GM23338 (cell line): ENCODE data around the gene TMCO4. TPM values are rescaled to one million over a fixed set of nuclear protein-coding genes. Genes with fewer than 3 reads are reported as not detected.
A peak's percentile ranks its signal among the peaks of the same experiment; 100 is the strongest.

ENCODE experiments used
- ATAC-seq: fragments of 200-7000 bp; cut with Tn5 transposase; 3 replicates; pipeline ENCODE4 v1.9.1; 2020
- DNase-seq: peaks from one replicate; pipeline ENCODE4 v3.0.0-alpha.2; 2015; ENCODE audit warnings: low spot score
- H2AFZ ChIP-seq: fragments of 200-600 bp; sonication (generic); 2 replicates; pipeline ENCODE4 v1.8.0; 2016; ENCODE audit warnings: antibody characterized with exemption, mild to moderate bottlenecking, moderate library complexity
- H3F3A ChIP-seq: fragments of 200-600 bp; sonication (generic); replicated peaks from 2 replicates; pipeline ENCODE4 v1.8.0; 2017; ENCODE audit warnings: antibody characterized with exemption, mixed run types, low read depth
- H3K27ac ChIP-seq: fragments of 200-600 bp; sonication (generic); 2 replicates; pipeline ENCODE4 v1.6.1; 2016; ENCODE audit warnings: low read depth
- H3K27me3 ChIP-seq: fragments of 200-600 bp; sonication (generic); 2 replicates; pipeline ENCODE4 v1.8.0; 2016; ENCODE audit warnings: mild to moderate bottlenecking, mixed run types, moderate library complexity; ENCODE audit not compliant: insufficient read depth
- H3K36me3 ChIP-seq: fragments of 200-600 bp; sonication (generic); 2 replicates; pipeline ENCODE4 v1.8.0; 2016; ENCODE audit warnings: mild to moderate bottlenecking; ENCODE audit not compliant: insufficient read depth
- H3K4me1 ChIP-seq: fragments of 200-600 bp; sonication (generic); 2 replicates; pipeline ENCODE4 v1.8.0; 2016; ENCODE audit warnings: mild to moderate bottlenecking, moderate library complexity; ENCODE audit not compliant: insufficient read depth
- H3K4me2 ChIP-seq: fragments of 200-600 bp; sonication (generic); 2 replicates; pipeline ENCODE4 v1.7.1; 2017; ENCODE audit warnings: mixed run types
- H3K4me3 ChIP-seq: fragments of 200-600 bp; sonication (generic); 2 replicates; pipeline ENCODE4 v1.6.1; 2016; ENCODE audit warnings: mixed run types
- H3K79me2 ChIP-seq: fragments of 200-600 bp; sonication (generic); replicated peaks from 2 replicates; pipeline ENCODE4 v1.8.0; 2017; ENCODE audit warnings: mild to moderate bottlenecking; ENCODE audit not compliant: insufficient read depth
- H3K9me2 ChIP-seq: fragments of 200-600 bp; sonication (generic); 2 replicates; pipeline ENCODE4 v1.8.0; 2017; ENCODE audit not compliant: insufficient read depth
- H4K20me1 ChIP-seq: fragments of 200-600 bp; sonication (generic); replicated peaks from 2 replicates; pipeline ENCODE4 v1.8.0; 2017; ENCODE audit warnings: mild to moderate bottlenecking; ENCODE audit not compliant: insufficient read depth
- H3K27ac Mint-ChIP-seq: 2 replicates; pipeline ENCODE4 v1.8.0; 2020; ENCODE audit warnings: inconsistent platforms, mild to moderate bottlenecking, moderate library complexity, mixed read lengths
- H3K27me3 Mint-ChIP-seq: 3 replicates; pipeline ENCODE4 v1.8.0; 2022; ENCODE audit warnings: low read depth, mild to moderate bottlenecking, moderate library complexity, mixed read lengths, inconsistent platforms; ENCODE audit not compliant: insufficient read depth, poor library complexity
- H3K36me3 Mint-ChIP-seq: 3 replicates; pipeline ENCODE4 v1.8.0; 2021; ENCODE audit warnings: low read depth, mild to moderate bottlenecking, inconsistent platforms, moderate library complexity, mixed read lengths
- H3K4me1 Mint-ChIP-seq: 3 replicates; pipeline ENCODE4 v1.8.0; 2020; ENCODE audit warnings: mild to moderate bottlenecking, inconsistent platforms, mixed read lengths
- H3K4me3 Mint-ChIP-seq: 3 replicates; pipeline ENCODE4 v1.8.0; 2021; ENCODE audit warnings: moderate library complexity, mild to moderate bottlenecking, inconsistent platforms, mixed read lengths
- H3K9me3 Mint-ChIP-seq: 3 replicates; pipeline ENCODE4 v1.8.0; 2020; ENCODE audit warnings: moderate library complexity, mild to moderate bottlenecking, inconsistent platforms, mixed read lengths
- EZH2 ChIP-seq: fragments of 200-600 bp; sonication (generic); IDR thresholded peaks from one replicate; pipeline ENCODE4 v1.8.0; 2017; ENCODE audit warnings: antibody characterized with exemption, mild to moderate bottlenecking, low read depth; ENCODE audit not compliant: unreplicated experiment
- JUNB ChIP-seq: IDR thresholded peaks from one replicate; pipeline ENCODE4 v1.6.1; 2016; ENCODE audit warnings: antibody characterized with exemption; ENCODE audit not compliant: unreplicated experiment
- NANOG ChIP-seq: IDR thresholded peaks from 2 replicates; pipeline ENCODE4 v1.6.1; 2016; ENCODE audit warnings: antibody characterized with exemption, borderline replicate concordance
- STAT1 ChIP-seq: IDR thresholded peaks from one replicate; pipeline ENCODE4 v1.6.1; 2016; ENCODE audit warnings: antibody characterized with exemption; ENCODE audit not compliant: unreplicated experiment
- ZNF331 ChIP-seq: fragments of 250-450 bp; sonication (Bioruptor Pico); IDR thresholded peaks from 2 replicates; pipeline ENCODE4 v1.5.0; 2020; ENCODE audit warnings: low read depth, mild to moderate bottlenecking, moderate library complexity
- polyA plus RNA-seq: library from polyadenylated mRNA; unstranded; fragments of >200 nt; fragmentation: Nextera tagmentation; extraction: Ambion mirVana; gene quantifications from 2 replicates; pipeline ENCODE4 v1.2.1, GENCODE V29; 2016
- total RNA-seq: library from RNA; depleted of rRNA; stranded (reverse); fragments of >200 nt; shearing (Covaris generic); gene quantifications from 2 replicates; pipeline ENCODE4 v1.2.3, GENCODE V29; 2014
- TF ChIP-seq, protein P1 (sequence below): fragments of 250-450 bp; sonication (Bioruptor Pico); IDR thresholded peaks from 2 replicates; pipeline ENCODE4 v1.5.0; 2020; ENCODE audit warnings: mild to moderate bottlenecking, moderate library complexity
- TF ChIP-seq, protein P2 (sequence below): IDR thresholded peaks from 2 replicates; pipeline ENCODE4 v1.6.1; 2016; ENCODE audit warnings: antibody characterized with exemption

TMCO4 gene
- total and polyA plus RNA-seq, 2 experiments from 2014 or later, result 2.6 to 6.9 TPM

DNA sequence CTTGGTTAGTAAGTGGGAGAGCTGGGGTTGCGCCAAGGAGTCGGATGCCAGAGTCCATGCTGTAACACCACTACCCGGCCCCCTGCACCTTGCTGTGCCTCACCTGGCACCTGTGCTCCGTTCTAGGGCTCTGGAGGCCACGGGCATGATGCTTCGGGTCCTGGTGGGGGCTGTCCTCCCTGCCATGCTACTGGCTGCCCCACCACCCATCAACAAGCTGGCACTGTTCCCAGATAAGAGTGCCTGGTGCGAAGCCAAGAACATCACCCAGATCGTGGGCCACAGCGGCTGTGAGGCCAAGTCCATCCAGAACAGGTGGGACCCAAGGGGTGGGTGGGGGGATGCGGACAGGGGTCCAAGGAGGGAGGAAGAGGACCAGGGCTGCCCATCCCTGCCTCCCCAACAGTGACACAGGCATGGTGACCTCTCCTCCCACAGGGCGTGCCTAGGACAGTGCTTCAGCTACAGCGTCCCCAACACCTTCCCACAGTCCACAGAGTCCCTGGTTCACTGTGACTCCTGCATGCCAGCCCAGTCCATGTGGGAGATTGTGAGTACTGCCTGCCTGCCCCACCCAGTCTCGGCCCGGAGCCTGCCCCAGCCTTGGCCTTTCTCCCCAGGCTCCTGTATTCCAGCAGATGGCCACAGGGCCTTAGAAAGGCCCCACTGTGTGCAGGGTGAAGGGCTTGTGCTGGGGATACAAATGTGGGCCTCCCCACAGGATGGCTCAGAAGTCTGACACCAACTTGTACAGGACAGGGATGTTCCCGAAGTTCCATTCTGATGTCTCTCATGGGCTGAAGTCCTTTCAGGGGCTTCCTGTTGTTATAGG lies 144.6 kb downstream of the TMCO4 start:
- H3K27ac Mint-ChIP-seq, result no peak overlapping the region
- ATAC-seq, result no peak
- peaks cover 16% of the 10 kb centered on the region for H3K27me3 Mint-ChIP-seq
- no peaks in the 10 kb centered on the region for H4K20me1 ChIP-seq
- H2AFZ ChIP-seq, result no peak overlapping the region
- H3K36me3 ChIP-seq, result no peaks in the 10 kb centered on the region
- H3K4me3 Mint-ChIP-seq, result no peak overlapping the region; the same call in 2 of the 3 replicates
- H3K9me3 Mint-ChIP-seq, result no peaks in the 10 kb centered on the region; the same call in 2 of the 3 replicates
- no peak for DNase-seq
- H3K9me2 ChIP-seq, result no peaks in the 10 kb centered on the region
- H3K36me3 Mint-ChIP-seq, result no peaks in the 10 kb centered on the region; the same call in 2 of the 3 replicates
- no peak for TF ChIP-seq STAT1
- TF ChIP-seq, protein P1, sequence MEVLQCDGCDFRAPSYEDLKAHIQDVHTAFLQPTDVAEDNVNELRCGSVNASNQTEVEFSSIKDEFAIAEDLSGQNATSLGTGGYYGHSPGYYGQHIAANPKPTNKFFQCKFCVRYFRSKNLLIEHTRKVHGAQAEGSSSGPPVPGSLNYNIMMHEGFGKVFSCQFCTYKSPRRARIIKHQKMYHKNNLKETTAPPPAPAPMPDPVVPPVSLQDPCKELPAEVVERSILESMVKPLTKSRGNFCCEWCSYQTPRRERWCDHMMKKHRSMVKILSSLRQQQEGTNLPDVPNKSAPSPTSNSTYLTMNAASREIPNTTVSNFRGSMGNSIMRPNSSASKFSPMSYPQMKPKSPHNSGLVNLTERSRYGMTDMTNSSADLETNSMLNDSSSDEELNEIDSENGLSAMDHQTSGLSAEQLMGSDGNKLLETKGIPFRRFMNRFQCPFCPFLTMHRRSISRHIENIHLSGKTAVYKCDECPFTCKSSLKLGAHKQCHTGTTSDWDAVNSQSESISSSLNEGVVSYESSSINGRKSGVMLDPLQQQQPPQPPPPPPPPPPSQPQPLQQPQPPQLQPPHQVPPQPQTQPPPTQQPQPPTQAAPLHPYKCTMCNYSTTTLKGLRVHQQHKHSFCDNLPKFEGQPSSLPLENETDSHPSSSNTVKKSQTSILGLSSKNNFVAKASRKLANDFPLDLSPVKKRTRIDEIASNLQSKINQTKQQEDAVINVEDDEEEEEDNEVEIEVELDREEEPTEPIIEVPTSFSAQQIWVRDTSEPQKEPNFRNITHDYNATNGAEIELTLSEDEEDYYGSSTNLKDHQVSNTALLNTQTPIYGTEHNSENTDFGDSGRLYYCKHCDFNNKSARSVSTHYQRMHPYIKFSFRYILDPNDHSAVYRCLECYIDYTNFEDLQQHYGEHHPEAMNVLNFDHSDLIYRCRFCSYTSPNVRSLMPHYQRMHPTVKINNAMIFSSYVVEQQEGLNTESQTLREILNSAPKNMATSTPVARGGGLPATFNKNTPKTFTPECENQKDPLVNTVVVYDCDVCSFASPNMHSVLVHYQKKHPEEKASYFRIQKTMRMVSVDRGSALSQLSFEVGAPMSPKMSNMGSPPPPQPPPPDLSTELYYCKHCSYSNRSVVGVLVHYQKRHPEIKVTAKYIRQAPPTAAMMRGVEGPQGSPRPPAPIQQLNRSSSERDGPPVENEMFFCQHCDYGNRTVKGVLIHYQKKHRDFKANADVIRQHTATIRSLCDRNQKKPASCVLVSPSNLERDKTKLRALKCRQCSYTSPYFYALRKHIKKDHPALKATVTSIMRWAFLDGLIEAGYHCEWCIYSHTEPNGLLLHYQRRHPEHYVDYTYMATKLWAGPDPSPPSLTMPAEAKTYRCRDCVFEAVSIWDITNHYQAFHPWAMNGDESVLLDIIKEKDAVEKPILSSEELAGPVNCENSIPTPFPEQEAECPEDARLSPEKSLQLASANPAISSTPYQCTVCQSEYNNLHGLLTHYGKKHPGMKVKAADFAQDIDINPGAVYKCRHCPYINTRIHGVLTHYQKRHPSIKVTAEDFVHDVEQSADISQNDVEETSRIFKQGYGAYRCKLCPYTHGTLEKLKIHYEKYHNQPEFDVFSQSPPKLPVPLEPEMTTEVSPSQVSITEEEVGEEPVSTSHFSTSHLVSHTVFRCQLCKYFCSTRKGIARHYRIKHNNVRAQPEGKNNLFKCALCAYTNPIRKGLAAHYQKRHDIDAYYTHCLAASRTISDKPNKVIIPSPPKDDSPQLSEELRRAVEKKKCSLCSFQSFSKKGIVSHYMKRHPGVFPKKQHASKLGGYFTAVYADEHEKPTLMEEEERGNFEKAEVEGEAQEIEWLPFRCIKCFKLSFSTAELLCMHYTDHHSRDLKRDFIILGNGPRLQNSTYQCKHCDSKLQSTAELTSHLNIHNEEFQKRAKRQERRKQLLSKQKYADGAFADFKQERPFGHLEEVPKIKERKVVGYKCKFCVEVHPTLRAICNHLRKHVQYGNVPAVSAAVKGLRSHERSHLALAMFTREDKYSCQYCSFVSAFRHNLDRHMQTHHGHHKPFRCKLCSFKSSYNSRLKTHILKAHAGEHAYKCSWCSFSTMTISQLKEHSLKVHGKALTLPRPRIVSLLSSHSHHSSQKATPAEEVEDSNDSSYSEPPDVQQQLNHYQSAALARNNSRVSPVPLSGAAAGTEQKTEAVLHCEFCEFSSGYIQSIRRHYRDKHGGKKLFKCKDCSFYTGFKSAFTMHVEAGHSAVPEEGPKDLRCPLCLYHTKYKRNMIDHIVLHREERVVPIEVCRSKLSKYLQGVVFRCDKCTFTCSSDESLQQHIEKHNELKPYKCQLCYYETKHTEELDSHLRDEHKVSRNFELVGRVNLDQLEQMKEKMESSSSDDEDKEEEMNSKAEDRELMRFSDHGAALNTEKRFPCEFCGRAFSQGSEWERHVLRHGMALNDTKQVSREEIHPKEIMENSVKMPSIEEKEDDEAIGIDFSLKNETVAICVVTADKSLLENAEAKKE (CRISPR knock-in tag), result no peak
- TF ChIP-seq JUNB, result no peak
- TF ChIP-seq ZNF331, result no peak
- TF ChIP-seq NANOG, result no peak
- TF ChIP-seq EZH2, result no peak
- TF ChIP-seq, protein P2, sequence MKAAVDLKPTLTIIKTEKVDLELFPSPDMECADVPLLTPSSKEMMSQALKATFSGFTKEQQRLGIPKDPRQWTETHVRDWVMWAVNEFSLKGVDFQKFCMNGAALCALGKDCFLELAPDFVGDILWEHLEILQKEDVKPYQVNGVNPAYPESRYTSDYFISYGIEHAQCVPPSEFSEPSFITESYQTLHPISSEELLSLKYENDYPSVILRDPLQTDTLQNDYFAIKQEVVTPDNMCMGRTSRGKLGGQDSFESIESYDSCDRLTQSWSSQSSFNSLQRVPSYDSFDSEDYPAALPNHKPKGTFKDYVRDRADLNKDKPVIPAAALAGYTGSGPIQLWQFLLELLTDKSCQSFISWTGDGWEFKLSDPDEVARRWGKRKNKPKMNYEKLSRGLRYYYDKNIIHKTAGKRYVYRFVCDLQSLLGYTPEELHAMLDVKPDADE, result no peak
- no peaks in the 10 kb centered on the region for H3K27me3 ChIP-seq
- H3K79me2 ChIP-seq, result no peaks in the 10 kb centered on the region
- no peak overlapping the region for H3K4me2 ChIP-seq
- no peak overlapping the region for H3K4me3 ChIP-seq
- peaks cover 28% of the 10 kb centered on the region for H3K4me1 Mint-ChIP-seq
- H3F3A ChIP-seq, result peaks cover 12% of the 10 kb centered on the region
- peak overlapping the region; percentile 95; the same call in 1 of the 2 replicates for H3K27ac ChIP-seq
- 0 out of 2 replicates have a peak, but pooled peaks cover 6% of the 10 kb centered on the region for H3K4me1 ChIP-seq
